ENCODE measurements around the gene UGT1A7.

- no peak for TF ChIP-seq CTCF (optimal IDR thresholded peaks at IDR 0.05 in 1 of 3, IDR thresholded peaks at IDR 0.05 in 1 of 3, conservative IDR thresholded peaks at IDR 0.05 in 1 of 3; ENCODE audit: extremely low read depth in 1 of 3, insufficient read depth in 2 of 3, low read length in 3 of 3)
- no peak for TF ChIP-seq EZH2 (IDR thresholded peaks at IDR 0.05; ENCODE audit: low read length)
These were observed 13.0 kb upstream of the UGT1A7 start for GRCh38 chr2:233668605-233669260.
